Measurements from ENCODE around the gene TSPAN4.

GRCh38 chr11:808427-809286 lies 34.0 kb upstream of the TSPAN4 start:
- TF ChIP-seq IRF5 (IDR thresholded peaks at IDR 0.05; ENCODE audit: borderline replicate concordance) (no peak), RAD51 (IDR thresholded peaks at IDR 0.05) (no peak), CTCF (IDR thresholded peaks at IDR 0.05 in 2 of 3, conservative IDR thresholded peaks at IDR 0.05 in 1 of 3; ENCODE audit: control insufficient read depth in 2 of 3, extremely low read depth in 1 of 3, insufficient read depth in 1 of 3, low read depth in 3 of 3, low read length in 3 of 3) (peak; percentile 11 to 45 (median 19); a peak in 4 of 6 replicates), NBN (IDR thresholded peaks at IDR 0.05) (0 out of 2 replicates have a peak, but pooled peaks have one; percentile 15), POLR2AphosphoS5 (IDR thresholded peaks at IDR 0.05; ENCODE audit: low read length) (no peak)
